HG03135 (cell line): ENCODE data around the gene TTN.
A peak's percentile ranks its signal among the peaks of the same experiment; 100 is the strongest.
"Not testable (repeated sequence)": the region's sequence is repeated elsewhere in the genome, so short reads cannot be mapped to it uniquely, and the experiment has no call there.

Source experiments
- ATAC-seq: cut with Tn5 transposase; IDR thresholded peaks from one replicate; pipeline ENCODE4 v1.9.1; 2021; ENCODE audit warnings: mild to moderate bottlenecking, moderate library complexity; ENCODE audit not compliant: unreplicated experiment

The TTN gene

DNA sequence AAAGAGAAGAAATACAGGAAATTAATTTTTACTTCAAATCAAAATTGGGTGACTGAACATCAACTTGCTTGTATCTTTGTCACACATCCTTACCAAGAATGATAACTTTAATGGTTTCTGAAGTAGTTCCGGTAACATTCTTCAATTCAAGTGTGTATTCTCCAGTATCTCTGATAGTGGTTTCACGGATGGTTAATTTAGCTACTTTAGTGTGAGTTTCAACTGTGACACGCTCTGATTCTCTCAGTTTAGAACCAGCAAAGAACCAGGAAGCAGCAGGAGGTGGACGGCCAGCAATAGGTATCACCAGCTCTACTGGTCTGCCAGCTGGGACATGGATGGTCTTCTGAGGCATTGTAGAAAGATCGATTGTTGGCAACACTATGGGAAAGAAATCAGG lies 264.7 kb downstream of the TTN start:
- no peak for ATAC-seq

DNA sequence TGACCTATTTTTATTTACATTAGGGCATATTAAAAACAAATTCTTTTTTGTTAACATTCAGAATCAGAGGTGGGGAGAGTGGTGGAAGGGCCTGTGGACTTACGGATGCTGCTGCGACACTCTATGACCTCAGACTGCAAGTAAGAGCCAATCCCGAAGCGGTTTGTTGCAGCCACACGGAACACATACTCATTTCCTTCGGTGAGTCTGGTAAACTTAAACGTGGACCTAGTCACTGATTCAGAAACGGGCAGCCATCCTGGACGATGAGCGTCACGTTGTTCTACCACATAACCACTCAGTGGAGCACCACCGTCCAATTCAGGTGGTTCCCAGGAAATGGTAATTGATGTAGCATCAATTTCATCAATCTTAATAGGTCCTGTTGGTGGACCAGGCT lies 265.1 kb downstream of the TTN start:
- ATAC-seq: no peak

- ATAC-seq: no peak
Measured at GRCh38 chr2:178536037-178536436, 271.2 kb downstream of the TTN start.

GRCh38 chr2:178531168-178531567 lies 276.1 kb downstream of the TTN start:
- no peak for ATAC-seq

DNA sequence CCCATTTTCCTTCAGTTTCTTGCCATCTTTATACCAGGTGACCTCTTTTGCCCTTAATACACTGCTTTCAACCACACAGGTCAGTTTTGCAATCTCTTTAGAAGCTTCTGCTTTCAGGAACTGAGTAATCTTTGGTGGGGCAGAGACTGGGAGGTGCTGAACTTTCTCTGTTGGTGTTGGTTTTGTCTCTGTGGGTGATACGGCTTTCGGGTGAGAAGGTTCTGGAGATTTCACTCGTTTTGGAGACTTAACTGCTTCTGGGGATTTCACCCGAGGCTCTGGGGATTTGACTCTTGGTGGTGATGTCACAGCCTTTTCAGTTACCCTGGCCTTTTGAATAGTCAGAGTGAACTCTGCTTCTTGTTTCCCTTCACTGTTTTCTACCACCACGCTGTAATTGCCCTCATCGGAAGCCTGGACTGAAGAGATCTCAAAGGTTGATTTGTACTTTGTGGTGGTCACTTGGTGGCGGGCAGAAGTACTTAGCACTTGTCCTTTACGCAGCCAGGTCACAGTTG lies 276.5 kb downstream of the TTN start:
- peak; percentile 96 for ATAC-seq

- ATAC-seq: no peak
Measured at GRCh38 chr2:178530131-178530530, 277.1 kb downstream of the TTN start.

GRCh38 chr2:178529194-178529593 lies 278.0 kb downstream of the TTN start:
- ATAC-seq: no peak

- no peak for ATAC-seq
Measured at GRCh38 chr2:178528647-178529046, 278.6 kb downstream of the TTN start.

DNA sequence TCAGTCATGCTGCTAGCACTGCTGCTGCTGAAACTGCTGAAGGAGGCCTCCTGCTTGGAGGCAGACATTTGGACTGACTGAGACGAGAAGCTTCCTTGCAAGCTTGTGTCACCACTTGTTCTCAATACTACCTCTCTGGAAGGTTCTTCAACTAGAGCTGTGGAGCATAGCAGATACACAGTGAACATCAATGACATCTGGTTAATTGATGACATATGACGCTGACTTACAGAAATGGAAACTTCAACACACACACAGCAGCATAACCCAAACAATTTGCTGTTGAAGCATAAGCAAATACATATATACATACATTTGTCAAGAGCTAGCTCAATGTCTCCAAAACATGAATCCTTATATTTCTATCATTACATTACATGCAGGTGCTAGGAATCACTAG lies 279.6 kb downstream of the TTN start:
- ATAC-seq: no peak

DNA sequence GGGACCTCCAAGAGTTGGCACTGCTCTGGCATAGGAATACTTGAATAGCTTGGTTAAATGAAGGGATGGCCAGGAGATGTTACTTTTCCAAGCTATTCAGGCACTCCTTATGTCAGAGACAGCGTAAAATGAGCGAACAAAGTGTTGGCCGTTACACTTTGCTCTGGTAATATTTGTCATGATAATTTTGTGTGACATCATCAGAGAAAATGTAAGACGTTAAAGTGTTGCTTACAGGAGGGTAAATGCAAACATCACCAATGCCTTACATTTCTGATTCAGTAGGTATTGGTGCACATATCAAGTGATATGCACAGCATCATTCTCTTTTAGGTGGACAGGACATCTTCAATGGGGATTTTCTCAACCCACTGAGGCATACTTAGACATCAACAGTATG lies 281.0 kb downstream of the TTN start:
- no peak for ATAC-seq

- ATAC-seq: not testable (repeated sequence)
Measured at GRCh38 chr2:178525460-178525859, 281.8 kb downstream of the TTN start.

- not testable (repeated sequence) for ATAC-seq
Measured at GRCh38 chr2:178525010-178525409, 282.2 kb downstream of the TTN start.

GRCh38 chr2:178523596-178524134 lies 283.6 kb downstream of the TTN start:
- peak; percentile 15 for ATAC-seq

DNA sequence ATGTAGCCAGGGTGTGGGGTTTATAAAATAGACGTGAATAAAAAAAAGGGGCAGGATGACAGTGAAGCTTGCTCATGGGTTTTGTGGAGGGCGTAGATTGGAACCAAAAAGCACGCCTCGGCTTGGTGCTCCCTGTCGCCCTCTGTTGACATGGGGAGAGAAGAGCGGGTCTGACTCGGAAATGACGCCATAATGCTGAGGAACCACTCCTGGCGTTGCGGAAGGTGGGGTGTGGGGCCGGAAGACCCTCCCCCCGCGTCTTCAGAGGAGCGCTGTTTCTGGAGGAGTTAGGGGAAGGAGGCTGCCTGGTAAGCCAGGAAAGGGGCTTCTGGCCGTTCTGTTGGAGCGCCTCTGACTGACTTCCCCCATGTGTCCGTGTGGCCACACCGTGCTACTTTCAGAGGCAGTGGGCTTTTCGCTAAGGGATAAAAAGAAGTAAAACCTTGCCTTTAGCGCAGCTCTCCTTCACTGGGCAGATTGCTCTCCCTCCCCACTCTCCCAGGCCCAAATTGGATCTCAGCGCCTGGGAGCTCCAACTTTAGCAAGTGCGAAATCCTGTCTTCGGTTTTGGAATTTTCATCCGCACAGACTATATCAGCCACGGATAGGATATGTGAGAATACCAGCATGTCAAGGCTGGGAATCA lies 284.1 kb downstream of the TTN start:
- ATAC-seq: peak; percentile 97

GRCh38 chr2:178521304-178522150 lies 285.7 kb downstream of the TTN start:
- no peak for ATAC-seq

GRCh38 chr2:178517496-178517895 lies 289.7 kb downstream of the TTN start:
- ATAC-seq: no peak

DNA sequence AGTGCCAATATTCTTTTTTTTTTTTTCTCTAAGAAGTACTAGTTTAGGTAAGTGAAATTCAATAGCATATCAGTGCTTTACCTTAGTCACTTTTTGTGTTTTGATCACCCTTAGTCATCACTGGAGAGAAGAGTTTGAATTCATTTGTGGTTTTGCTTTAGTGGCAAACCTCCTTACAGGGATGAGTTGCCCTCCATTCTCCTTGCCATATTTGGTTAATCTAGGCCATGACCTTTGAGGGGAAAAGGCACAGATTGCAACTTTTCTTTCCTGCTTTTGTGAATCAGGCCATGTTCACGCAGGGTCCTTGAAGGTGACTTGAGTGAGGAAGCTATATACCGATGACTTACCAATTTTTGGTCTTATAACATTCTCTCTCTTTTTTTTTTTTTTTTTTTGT lies 292.6 kb downstream of the TTN start:
- ATAC-seq: no peak

GRCh38 chr2:178513876-178514275 lies 293.3 kb downstream of the TTN start:
- ATAC-seq: no peak

GRCh38 chr2:178512484-178512883 lies 294.7 kb downstream of the TTN start:
- ATAC-seq: no peak

GRCh38 chr2:178510384-178510783 lies 296.8 kb downstream of the TTN start:
- ATAC-seq: no peak

GRCh38 chr2:178508646-178509045 lies 298.6 kb downstream of the TTN start:
- no peak for ATAC-seq

GRCh38 chr2:178506949-178507348 lies 300.3 kb downstream of the TTN start:
- ATAC-seq: no peak
